HepG2 (cell line): ENCODE data around the gene TALDO1. TPM values are rescaled to one million over a fixed set of nuclear protein-coding genes. Genes with fewer than 3 reads are reported as not detected.

Source experiments
- AFF4 ChIP-seq: sonication (generic); formaldehyde crosslinking; IDR thresholded peaks from 2 replicates; pipeline ENCODE4 v1.4.0; 2020; ENCODE audit warnings: missing genetic modification reagents
- CEBPZ ChIP-seq: IDR thresholded peaks from 2 replicates; pipeline ENCODE4 v1.6.1; 2012; ENCODE audit warnings: low read length, improper control_type of control experiment
- GLMP ChIP-seq: sonication (generic); formaldehyde crosslinking; IDR thresholded peaks from 2 replicates; pipeline ENCODE4 v1.9.0; 2021; ENCODE audit warnings: missing genetic modification reagents, mild to moderate bottlenecking, borderline replicate concordance
- NFAT5 ChIP-seq: sonication (generic); formaldehyde crosslinking; IDR thresholded peaks from 2 replicates; pipeline ENCODE4 v1.4.0; 2020; ENCODE audit warnings: missing genetic modification reagents
- PCBP1 ChIP-seq: fragments of 200-400 bp; formaldehyde crosslinking; IDR thresholded peaks from 2 replicates; pipeline ENCODE4 v1.6.1; 2017; ENCODE audit warnings: mild to moderate bottlenecking, low read depth, low read length, borderline replicate concordance
- PTBP1 ChIP-seq: fragments of 200-400 bp; formaldehyde crosslinking; IDR thresholded peaks from 2 replicates; pipeline ENCODE4 v1.6.1; 2018; ENCODE audit warnings: low read length, low read depth; ENCODE audit not compliant: poor library complexity, severe bottlenecking
- TBP ChIP-seq: sonication (generic); formaldehyde crosslinking; IDR thresholded peaks from 2 replicates; pipeline ENCODE4 v1.5.0; 2020; ENCODE audit warnings: missing genetic modification reagents
- TBX2 ChIP-seq: sonication (generic); formaldehyde crosslinking; IDR thresholded peaks from 2 replicates; pipeline ENCODE4 v1.5.0; 2020; ENCODE audit warnings: missing genetic modification reagents, mild to moderate bottlenecking, borderline replicate concordance
- TP53 ChIP-seq: sonication (generic); formaldehyde crosslinking; conservative IDR thresholded peaks from 2 replicates; pipeline ENCODE4 v1.4.0; 2020; ENCODE audit warnings: missing genetic modification reagents
- ZNF570 ChIP-seq: sonication (generic); formaldehyde crosslinking; IDR thresholded peaks from 2 replicates; pipeline ENCODE4 v1.4.0; 2020; ENCODE audit warnings: mild to moderate bottlenecking, missing genetic modification reagents, borderline replicate concordance
- ZNF678 ChIP-seq: sonication (generic); formaldehyde crosslinking; IDR thresholded peaks from 2 replicates; pipeline ENCODE4 v1.4.0; 2020; ENCODE audit warnings: mild to moderate bottlenecking, missing genetic modification reagents
- polyA plus RNA-seq, 8 experiments: library from polyadenylated mRNA; depleted of rRNA in 3 of 8; stranded (reverse) in 7 of 8; unstranded in 1 of 8; fragments of >200 nt; fragmentation: Illumina TruSeq in 4 of 8; extraction: Trizol in 4 of 8; gene quantifications; 2 replicates each; pipeline versions ENCODE4 v1.2.1 to v1.2.3, GENCODE V29; 2011 to 2016; ENCODE audit warnings: low read depth in 4 of 8, missing spikeins in 1 of 8, mixed read lengths in 1 of 8; ENCODE audit not compliant: insufficient read depth in 1 of 8
- total RNA-seq, 5 experiments: library from RNA; depleted of rRNA; stranded (reverse); fragments of >200 nt; fragmentation: Illumina TruSeq; extraction: Trizol; gene quantifications; 2 replicates each; pipeline ENCODE4 v1.2.3, GENCODE V29; 2016; ENCODE audit warnings: low read depth in 1 of 5

Gene TALDO1
- total and polyA plus RNA-seq, 2 of the 13 experiments (the other 11 are each of a cell fraction or from before 2014, with no cell fraction given), result 107 to 240 TPM

- peak; percentile 39; the same call in 1 of the 2 replicates for TF ChIP-seq NFAT5 (CRISPR knock-in tag)
- no peak for TF ChIP-seq PCBP1
- TF ChIP-seq GLMP, result no peak
- TF ChIP-seq PTBP1, result no peak
- TF ChIP-seq TP53 (CRISPR knock-in tag), result no peak
- TF ChIP-seq TBP (CRISPR knock-in tag), result no peak
- TF ChIP-seq CEBPZ, result no peak
- TF ChIP-seq ZNF678 (CRISPR knock-in tag), result no peak
- no peak for TF ChIP-seq ZNF570 (CRISPR knock-in tag)
- TF ChIP-seq TBX2 (CRISPR knock-in tag), result no peak
- TF ChIP-seq AFF4 (CRISPR knock-in tag), result no peak
Observed at GRCh38 chr11:705646-706438, 41.4 kb upstream of the TALDO1 start, which contains the start of gene EPS8L2 (continued).
